ENCODE data around the gene ULK4.
"Not testable (repeated sequence)": the region's sequence is repeated elsewhere in the genome, so short reads cannot be mapped to it uniquely, and the experiment has no call there.

ULK4 gene

DNA sequence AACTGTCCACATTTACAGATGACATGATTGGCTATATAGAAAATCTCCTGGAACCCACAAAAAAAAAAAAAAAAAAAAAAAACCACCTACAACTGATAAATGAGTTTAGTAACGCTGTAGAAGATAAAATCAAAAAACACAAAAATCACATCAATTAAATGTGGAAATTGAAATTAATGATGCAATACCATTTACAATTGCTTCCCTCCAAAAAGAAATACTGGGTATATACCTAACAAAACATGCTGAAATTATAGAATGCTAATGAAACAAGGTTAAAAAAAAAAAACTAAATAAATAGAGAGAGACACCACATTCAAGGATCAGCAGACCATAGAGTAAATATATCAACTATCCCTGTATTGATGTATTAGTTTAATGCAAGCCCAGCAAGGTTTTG, 215.7 kb downstream of the ULK4 start:
- DNase-seq = no peak

DNA sequence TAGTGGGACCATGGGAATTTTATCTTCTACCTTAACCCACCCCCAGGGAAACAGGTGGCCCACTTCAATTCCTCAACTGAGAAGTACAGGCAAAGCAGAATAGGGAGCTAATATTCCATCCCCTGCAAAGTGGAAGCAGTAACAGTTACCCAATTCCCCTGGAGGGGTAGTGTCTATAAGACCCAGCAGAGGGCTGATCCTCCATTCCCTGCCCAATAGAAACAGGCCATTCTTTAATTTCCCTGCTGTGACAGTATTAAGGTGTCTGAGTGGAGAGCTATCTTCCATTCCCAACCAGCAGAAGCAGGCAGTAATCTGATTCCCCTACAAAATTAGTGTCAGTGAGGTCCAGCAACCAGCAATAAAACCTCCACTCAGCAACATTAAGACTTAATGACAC, 219.8 kb downstream of the ULK4 start:
- no peak for DNase-seq

DNA sequence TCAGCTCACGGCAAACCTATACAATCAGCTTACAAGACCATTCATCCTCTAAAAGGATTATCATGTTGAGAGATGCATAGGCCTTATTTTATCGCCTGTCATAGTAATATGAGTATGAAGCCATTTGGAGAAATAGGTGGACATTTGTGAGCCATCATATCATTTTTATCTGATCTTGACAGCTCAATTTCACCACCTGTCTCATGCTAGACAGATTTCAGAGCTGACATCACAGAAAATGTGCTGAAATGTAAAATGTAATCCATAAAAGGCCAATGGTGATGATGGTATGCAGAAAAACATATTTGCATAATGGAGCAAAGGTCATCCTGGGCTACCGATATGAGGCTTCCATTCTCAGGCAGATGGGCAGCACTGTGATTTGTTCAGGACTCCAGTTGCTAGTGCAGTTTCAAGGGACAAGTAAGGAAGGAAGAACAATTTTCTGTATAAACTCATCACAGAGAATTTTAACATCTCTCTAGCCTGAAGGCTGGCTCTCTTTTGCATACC, 221.5 kb downstream of the ULK4 start:
- DNase-seq = no peak

DNA sequence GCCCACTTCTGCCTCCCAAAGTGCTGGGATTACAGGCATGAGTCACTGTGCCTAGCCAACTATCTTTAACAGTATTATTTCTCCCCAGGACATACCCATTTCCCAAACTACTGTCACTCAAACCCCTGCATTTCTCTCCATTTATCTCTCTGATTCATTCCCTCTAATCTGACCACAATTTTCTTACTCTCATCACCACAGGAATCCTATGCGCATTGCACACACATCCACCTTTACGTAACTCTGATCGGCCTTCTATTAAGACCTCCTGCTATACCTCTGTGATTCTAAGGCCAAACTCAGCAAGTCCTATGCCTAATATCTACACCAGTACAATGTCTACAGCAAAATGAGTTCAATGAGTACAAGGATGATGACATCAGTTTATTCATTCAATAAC, 235.0 kb downstream of the ULK4 start:
- no peak for DNase-seq

DNA sequence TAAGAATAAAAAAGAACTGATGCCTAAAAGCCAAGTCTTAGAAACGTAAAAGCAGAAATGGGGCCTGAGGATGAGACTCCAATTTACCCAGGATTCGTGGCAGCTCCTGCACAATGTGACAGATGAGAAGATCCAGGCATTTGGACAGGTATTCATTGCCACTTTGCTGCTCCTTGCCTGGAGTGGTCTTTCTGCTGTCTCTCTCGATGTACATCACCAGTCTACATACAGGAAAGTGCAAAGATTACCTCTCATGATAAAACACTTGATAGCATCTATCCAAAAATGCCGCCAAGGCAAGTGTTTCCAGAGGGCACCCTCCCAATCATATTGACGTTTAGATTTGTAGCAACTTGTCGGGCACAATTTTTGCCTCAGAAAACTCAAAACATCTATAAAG, 244.3 kb downstream of the ULK4 start:
- no peak for DNase-seq

DNA sequence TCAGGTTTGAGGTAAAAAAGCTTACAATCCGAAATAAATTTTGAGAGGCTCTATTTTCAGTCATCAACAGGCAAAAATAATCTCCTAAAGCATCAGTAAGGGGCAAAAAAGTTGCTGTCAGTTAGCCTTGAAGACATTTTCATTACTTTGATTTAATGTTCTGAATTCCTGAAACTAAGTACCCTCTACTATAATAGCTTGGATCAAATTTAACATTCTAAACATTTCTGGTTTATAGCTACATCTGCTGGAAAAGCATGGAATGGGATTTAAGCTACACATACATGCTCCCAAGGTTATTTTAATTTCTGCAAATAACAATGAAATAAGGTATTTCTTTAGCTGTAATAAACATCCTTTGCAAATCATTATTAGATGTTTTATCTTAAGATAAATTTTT, 245.4 kb downstream of the ULK4 start:
- DNase-seq = no peak

DNA sequence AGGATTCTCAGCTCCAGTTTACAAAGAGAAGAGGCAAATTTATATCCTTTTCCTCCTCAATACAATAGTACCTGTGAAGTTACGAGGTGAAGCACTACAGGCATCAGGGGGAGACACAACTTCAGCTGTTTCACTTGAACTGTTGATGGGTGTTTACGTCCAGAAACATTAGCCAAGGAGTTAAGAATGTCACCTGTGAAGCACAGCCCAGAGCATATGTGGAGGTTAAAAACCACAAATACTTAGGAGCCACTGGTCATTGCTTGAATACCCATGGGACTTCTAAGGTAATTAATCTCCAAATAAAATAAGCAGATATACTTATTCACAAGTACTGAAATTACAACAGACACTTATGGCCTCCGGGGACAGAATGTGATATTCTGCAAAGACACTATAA, 246.5 kb downstream of the ULK4 start:
- DNase-seq = no peak

DNA sequence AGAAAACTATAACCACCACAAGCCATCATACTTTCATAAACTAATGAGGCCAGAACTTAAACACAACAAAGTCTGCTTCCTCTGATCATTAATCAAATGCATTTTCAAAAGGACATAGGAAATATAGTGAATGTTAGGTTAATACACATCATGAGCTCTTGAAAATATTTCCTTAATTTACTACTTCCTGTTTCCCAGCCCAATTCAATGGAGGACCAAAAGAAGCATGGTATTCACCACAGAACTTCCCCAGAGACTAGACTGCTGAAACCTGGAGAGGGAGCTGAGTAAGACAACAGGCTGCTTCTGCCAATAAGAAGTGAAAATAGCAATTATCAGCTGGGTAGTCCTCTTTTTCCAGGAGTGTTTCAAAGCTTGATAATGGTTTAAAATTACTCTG, 250.3 kb downstream of the ULK4 start:
- DNase-seq = no peak

DNA sequence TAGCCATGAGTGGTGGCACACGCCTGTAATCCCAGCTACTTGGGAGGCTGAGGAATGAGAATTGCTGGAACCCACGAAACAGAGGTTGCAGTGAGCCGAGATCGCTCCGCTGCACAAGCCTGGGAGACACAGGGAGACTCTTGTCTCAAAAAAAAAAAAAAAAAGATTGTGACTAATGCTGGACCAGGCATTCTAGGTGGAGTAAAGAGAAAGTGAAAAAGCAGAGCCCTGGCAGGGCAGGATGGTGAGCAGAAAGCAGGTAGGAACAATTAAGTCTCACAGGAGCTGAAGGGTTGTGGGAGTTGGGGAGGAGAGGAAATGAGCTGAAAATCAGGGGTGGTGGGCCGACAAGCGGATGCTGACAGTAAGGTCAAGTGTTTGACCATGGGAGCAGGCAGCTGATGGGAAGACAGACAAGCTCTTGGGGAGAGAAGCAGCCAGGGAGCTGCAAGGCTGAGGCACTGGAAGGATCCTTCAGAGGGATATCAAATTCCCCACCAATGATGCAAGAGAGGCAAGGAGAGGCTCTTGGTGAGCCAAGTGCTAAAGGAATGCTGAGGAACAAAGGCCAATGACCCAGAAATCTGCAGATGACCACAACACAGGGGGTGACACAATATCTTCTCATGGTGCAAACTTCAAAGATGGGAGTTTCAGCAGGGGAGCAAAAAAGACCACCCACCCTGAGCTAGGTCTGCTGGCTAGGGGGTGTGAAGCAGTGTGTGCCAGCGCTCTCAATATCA, 251.1 kb downstream of the ULK4 start:
- DNase-seq = no peak

DNA sequence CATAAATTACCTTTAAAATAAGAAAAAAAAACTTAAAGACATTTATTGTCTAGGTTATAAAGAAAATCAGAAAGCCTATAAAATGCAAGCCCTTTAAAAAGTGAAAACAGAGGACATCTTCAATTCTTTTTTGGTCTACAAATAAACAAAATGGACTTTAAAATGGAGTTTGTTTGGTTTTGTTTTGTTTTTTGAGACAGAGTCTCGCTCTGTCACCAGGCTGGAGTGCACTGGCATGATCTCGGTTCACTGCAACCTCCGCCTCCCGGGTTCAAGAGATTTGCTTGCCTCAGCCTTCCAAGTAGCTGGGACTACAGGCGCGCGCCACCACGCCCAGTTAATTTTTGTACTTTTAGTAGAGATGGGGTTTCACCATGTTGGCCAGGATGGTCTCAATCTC, 252.7 kb downstream of the ULK4 start:
- DNase-seq = not testable (repeated sequence)

DNA sequence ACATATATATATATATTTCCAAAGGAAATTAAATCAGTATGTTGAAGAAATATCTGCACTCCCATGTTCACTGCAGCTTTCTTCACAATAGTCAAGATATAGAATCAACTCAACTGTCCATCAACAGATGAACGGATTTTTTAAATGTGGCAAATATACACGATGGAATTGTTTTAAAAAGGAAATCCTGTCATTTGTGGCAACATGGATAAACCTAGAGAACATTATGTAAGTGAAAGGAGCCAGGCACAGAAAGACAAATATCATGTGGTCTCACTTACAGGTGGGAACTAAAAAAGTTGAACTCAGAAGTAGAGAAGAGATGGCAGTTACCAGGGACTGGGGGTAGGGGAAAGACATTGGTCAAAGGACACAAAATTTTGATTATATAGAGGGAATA, 253.7 kb downstream of the ULK4 start:
- DNase-seq = no peak

DNA sequence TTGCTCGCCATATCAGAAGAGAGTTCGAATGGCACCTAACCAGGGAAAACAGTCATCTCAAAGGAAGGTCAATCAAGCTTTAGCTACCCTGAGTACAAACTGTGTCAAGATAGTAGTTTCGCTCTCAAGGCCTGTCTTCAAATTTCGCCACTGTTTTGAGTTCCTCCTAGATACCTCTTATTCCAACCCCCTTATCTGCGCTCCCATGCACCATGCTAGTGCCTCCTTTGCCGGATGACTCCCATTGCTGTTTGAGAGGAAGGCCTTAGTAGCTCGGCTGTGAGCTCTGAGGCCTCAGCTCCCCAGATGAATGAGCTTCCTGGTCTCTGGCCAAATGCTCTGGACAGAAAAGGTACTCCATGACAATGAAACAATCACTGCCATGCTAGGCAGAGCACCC, 256.0 kb downstream of the ULK4 start:
- no peak for DNase-seq

DNA sequence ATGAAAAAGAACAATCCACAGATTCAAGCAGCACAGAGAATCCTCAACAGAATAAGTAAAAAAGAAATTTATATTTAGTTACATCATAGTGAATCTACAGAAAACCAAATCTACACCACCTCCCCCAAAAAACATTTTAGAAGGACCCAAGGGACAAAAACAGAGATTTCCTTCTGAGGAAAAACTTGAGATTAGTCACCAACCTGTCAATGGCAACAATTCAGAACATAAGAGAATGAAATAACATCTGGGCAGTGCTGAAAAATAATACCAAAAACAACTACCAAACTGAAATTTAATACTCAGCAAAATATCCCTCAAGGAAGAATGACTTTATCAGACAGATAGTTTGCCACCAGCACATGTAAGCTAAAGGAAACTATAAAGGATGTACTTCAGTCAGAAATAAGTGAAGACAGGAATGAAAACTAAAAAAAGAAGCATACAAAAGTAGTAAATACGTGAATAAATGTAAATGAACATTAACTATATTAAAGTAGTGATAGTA, 260.7 kb downstream of the ULK4 start:
- no peak for DNase-seq

DNA sequence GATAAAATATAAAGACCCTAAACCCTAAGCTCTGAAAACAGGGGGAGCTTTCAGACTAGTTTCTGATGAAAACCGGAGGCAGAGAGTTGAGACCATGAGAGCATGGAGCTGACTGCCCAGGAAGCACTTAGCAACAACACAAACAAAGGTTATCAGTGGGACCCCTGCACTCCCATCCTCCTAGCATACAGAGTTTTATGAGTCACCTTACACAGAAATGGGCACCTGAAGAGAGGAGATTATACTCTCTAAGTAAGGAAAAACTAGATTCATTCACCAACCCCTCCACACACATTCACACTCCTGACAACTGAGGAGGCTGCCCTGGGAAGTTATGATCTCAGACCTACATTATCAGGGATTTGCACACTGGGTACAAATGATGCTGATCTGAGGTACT, 261.7 kb downstream of the ULK4 start:
- DNase-seq = no peak

DNA sequence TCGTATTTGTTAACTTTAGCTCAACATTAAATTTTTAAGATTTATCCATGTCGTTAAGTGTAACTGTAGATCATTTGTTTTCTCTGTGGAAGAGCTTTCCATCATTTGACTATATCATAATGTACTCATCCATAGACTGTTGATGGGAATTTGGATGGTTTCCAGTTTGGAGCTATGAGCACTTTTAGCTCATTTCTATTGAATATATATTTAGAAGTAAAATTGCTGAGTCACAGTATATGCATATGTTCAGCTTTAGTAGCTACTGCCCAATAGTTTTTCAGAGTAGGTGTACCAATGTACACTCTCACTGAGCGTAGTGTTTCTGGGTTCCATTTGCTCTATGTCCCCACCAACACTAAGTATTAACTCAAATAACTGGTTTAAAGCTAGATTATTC, 263.0 kb downstream of the ULK4 start:
- no peak for DNase-seq

DNA sequence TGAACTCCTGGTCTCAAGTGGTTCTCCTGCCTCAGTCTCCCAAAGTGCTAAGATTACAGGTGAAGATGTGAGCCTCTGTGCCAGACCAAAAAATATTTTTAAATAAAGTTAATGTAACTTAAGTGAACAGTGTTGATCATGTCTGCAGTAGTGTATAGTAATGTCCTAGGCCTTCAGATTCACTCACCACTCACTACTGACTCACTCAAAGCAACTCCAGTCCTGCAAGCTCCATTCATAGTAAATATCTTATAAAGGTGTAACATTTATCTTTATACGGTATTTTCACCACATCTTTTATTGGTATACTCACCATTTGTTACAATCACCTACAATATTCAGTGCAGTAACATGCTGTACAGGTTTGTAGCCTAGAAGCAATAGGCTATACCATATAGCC, 264.2 kb downstream of the ULK4 start:
- DNase-seq = no peak

DNA sequence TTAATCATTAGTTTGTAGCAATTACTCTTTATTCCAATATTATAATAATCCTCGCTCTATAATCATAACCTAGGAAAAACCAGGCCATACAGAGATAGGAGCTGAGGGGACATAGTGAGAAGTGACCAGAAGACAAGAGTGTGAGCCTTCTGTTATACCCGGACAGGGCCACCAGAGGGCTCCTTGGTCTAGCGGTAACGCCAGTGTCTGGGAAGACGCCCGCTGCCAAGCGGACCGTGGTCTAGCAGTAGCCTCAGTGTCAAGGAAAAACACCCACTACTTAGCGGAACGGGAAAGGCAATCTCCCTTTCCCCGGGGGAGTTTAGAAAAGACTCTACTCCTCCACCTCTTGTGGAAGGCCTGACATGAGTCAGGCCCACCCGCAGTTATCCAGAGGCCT, 266.1 kb downstream of the ULK4 start:
- DNase-seq = not testable (repeated sequence)

DNA sequence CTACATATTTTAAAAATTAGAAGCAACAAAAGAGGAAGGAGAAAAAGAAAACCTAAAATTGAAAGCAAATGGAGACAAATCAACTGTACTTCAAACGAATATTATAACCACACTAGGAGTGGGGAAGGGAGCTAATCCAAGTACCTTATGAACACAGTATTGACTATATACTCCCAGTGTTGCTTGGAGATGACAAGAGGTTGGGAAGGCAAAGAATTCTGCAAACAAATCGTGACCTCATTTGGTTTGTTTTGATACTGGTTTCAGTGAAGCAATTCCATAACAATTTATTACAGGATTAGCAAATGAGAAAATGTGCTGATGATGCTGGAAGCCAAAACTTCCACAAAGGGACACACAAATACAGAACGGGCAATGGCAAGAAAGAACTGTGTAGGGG, 268.1 kb downstream of the ULK4 start:
- no peak for DNase-seq

DNA sequence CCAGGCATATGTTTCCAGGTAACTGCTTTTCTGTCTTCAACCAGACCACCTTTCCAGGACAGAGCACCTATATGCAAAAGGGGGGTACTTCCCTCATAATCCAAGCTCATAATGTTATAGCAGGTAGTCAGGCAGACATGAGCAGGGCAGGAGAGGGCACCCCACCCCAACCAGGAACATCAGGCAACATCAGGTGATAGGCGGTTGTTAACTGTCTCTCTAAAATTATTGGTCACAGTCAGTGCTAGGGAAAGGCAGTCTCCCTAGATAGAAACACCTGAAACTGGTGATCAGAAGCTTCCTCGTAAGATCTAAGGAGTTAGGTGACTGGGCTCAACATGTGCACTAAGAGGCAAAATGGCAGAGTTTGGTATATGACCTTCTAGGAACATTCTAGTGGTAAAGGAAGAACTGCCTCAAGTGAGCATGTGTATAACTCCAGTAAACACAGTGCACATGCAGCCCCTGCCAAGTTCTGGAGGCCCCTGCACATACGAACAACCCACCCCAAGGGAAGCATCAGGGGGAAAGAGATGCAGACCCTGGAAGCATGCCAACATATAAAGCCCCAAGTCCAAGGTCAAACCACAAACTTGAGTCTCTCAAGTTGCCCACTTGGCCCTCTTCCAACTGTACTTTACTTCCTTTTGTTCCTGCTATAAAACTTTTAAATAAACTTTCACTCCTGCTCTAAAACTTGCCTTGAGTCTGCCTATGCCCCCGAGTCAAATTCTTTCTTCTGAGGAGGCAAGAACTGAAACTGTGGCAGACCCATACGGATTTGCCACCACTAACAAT, 270.9 kb downstream of the ULK4 start:
- no peak for DNase-seq

DNA sequence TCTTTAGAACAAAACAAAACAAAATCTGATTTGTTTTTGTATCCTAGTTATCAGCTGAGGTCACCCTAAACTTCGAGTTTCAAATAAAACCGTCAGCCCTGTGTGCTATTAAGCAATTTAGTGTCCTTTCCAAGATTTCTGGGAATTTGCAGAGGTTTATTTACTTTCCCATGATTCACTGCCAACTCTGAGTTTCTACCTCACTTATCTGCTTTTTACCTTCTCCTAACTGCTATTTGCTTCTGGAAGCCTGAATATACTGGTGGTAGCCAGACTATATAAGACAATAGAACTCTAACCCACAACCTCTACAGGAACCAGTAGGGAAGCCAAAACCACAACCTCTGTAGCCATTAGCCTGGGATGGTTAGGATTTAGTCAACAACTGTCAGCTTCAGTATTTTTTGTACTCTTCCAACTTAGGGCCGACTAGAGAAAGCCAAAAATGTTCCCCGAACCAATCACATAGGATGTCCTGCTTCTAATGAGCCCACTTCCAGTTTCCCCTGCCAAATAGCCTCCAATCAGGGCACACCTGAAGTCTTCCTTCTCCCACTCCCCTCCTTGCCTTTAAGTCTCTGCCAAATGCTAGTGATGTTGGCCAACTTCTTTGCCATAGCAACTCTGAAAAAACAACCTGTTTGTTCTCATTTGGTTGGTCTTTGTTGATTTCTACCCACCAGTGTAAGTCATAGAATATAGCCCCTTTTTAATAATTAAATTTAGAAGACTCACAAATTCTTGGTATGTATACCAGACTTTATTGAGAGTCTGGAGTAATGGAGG, 273.1 kb downstream of the ULK4 start:
- DNase-seq = no peak

DNA sequence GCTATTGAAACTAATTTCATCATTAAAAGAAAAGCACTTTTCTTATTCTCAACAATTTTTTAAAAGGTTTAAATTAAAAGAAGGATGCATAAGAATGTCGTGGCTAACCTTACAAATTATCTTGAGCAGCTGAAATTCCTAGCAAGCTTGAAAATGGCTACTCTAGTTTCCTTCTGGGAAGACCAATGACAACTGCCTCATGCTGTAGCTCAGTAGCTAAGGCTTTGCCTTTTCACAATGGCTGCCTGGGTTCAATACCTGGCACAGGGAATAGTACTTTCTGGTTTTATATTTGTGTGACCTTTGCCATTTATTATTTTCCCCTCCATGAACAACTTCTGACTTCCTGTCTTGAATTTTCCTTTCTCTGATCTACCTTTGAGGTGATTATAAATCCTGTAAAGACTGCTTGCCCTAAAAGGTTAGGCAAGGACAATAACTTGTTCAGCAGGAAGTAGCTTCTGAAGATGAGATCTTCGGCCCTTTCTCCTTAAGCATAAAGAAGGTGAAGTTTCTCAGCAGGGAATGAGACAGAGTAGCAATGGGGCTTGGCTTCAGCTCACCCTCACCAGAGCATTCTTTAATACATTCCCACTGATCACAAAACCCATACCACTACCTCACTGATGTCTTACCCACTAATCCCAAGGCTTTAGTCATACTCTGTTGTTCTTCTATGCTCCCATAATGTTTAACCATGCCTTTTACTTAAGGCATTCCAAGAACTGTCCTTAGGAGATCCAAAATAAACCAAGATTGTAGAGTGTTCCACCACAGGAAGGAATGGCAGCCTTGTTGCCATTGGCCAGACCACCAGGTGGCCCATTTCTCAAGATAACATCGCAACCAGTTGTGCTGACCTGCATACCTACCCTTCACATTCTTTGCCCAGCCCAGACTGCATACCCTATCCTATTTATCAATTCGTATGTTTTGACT, 276.8 kb downstream of the ULK4 start:
- no peak for DNase-seq

DNA sequence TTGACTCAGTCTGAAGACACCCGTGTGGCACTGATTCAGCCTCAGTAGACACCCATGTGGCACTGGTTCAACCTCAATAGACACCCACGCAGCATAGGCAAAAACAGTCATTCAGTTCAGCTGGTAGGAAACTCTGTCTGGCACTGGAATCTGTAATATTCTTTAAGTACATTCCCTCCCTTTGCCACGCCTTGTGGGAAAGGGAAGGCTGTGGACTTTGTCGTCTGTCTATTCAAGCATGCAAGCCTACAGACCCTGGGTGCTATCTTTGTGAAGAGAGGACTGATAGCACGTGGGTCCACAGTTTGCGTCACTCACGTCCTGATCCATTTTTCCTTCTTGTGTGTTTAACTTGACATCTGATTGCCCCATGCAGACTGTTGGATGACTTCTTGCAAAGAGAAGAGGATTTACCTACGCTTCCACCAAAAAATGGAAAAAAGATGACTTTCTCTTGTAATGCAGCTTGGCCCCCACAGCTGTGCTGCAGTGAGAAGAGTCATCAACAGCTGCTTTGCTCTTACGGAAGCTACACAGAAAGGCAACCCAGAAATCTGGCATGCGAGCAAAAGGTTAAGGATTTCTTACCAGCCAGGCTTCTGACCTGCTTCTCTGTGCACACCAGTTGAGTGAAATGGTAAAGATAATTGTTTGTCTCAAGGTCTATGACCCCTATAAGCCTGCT, 278.1 kb downstream of the ULK4 start:
- DNase-seq = no peak
